Glutamatergic neuron (in vitro differentiated cells): ENCODE measurements around the gene HECTD4. TPM values are rescaled to one million over a fixed set of nuclear protein-coding genes. Genes with fewer than 3 reads are reported as not detected.
"Not testable (repeated sequence)": the region's sequence is repeated elsewhere in the genome, so short reads cannot be mapped to it uniquely, and the experiment has no call there.

Source experiments
- DNase-seq: peaks from one replicate; pipeline ENCODE4 v3.0.0; 2022
- H3K27ac Mint-ChIP-seq: one replicate; pipeline ENCODE4 v1.8.0; 2020; ENCODE audit warnings: mild to moderate bottlenecking, mixed read lengths, inconsistent platforms; ENCODE audit not compliant: unreplicated experiment
- H3K27me3 Mint-ChIP-seq: one replicate; pipeline ENCODE4 v1.8.0; 2020; ENCODE audit warnings: mild to moderate bottlenecking, moderate library complexity, mixed read lengths, inconsistent platforms; ENCODE audit not compliant: unreplicated experiment
- H3K36me3 Mint-ChIP-seq: one replicate; pipeline ENCODE4 v1.8.0; 2020; ENCODE audit warnings: mild to moderate bottlenecking, mixed read lengths, inconsistent platforms; ENCODE audit not compliant: unreplicated experiment
- H3K4me1 Mint-ChIP-seq: one replicate; pipeline ENCODE4 v1.8.0; 2020; ENCODE audit warnings: mild to moderate bottlenecking, low read depth, mixed read lengths, inconsistent platforms; ENCODE audit not compliant: unreplicated experiment
- H3K4me3 Mint-ChIP-seq: one replicate; pipeline ENCODE4 v1.8.0; 2020; ENCODE audit warnings: mild to moderate bottlenecking, mixed read lengths, inconsistent platforms; ENCODE audit not compliant: unreplicated experiment
- H3K9me3 Mint-ChIP-seq: one replicate; pipeline ENCODE4 v1.8.0; 2020; ENCODE audit warnings: mild to moderate bottlenecking, moderate library complexity, mixed read lengths, inconsistent platforms; ENCODE audit not compliant: unreplicated experiment
- total RNA-seq: library from RNA; stranded (reverse); fragmentation: NEBNext Ultra II Directional; extraction: Animal tissue kit (Norgen Biotek cat#: 25700); gene quantifications from one replicate; pipeline ENCODE4 v1.2.1, GENCODE V29; 2021; ENCODE audit not compliant: unreplicated experiment
- TF ChIP-seq, protein P1 (sequence below): fragments of 200-600 bp; sonication (generic); IDR thresholded peaks from one replicate; pipeline ENCODE4 v1.5.0; 2021; ENCODE audit not compliant: partially characterized antibody, unreplicated experiment

Gene HECTD4
- total RNA-seq, 1 donor from 2014 or later: 261 TPM

DNA sequence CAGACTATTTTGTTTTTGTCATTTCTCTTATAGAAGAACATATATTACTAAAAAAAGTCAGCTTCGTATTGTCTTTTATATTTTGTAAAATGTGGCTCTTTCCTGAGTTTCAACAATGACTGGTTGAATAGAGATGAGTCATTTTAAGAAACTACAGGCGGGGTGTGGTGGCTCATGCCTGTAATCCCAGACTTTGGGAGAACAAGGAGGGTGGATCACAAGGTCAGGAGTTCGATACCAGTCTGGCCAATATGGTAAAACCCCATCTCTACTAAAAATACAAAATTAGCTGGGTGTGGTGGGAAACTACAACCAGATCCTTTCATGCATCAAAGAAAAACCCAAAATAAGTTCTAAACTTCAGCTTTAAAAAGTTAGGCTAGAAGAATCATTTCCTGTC is 28.8 kb downstream of the HECTD4 start:
- H3K4me3 Mint-ChIP-seq: no peak overlapping the region
- H3K27me3 Mint-ChIP-seq: peaks cover 1% of the 10 kb centered on the region
- H3K36me3 Mint-ChIP-seq: no peaks in the 10 kb centered on the region
- TF ChIP-seq, protein P1, sequence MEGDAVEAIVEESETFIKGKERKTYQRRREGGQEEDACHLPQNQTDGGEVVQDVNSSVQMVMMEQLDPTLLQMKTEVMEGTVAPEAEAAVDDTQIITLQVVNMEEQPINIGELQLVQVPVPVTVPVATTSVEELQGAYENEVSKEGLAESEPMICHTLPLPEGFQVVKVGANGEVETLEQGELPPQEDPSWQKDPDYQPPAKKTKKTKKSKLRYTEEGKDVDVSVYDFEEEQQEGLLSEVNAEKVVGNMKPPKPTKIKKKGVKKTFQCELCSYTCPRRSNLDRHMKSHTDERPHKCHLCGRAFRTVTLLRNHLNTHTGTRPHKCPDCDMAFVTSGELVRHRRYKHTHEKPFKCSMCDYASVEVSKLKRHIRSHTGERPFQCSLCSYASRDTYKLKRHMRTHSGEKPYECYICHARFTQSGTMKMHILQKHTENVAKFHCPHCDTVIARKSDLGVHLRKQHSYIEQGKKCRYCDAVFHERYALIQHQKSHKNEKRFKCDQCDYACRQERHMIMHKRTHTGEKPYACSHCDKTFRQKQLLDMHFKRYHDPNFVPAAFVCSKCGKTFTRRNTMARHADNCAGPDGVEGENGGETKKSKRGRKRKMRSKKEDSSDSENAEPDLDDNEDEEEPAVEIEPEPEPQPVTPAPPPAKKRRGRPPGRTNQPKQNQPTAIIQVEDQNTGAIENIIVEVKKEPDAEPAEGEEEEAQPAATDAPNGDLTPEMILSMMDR: no peak
- peaks cover 19% of the 10 kb centered on the region for H3K4me1 Mint-ChIP-seq
- no peak overlapping the region for H3K27ac Mint-ChIP-seq
- peaks cover 5% of the 10 kb centered on the region for H3K9me3 Mint-ChIP-seq
- DNase-seq: no peak

GRCh38 chr12:112352921-112353320 is 29.3 kb downstream of the HECTD4 start:
- Mint-ChIP-seq H3K4me3 (no peak overlapping the region), H3K27me3 (peaks cover 1% of the 10 kb centered on the region), H3K4me1 (peaks cover 20% of the 10 kb centered on the region), H3K36me3 (no peaks in the 10 kb centered on the region), H3K27ac (no peak overlapping the region), H3K9me3 (peaks cover 5% of the 10 kb centered on the region)
- DNase-seq: no peak
- TF ChIP-seq, protein P1: no peak

GRCh38 chr12:112350593-112351592 is 31.3 kb downstream of the HECTD4 start:
- Mint-ChIP-seq H3K9me3 (peaks cover 3% of the 10 kb centered on the region), H3K36me3 (no peaks in the 10 kb centered on the region), H3K4me1 (peaks cover 21% of the 10 kb centered on the region), H3K4me3 (no peak overlapping the region), H3K27ac (peak overlapping the region; percentile 45), H3K27me3 (no peaks in the 10 kb centered on the region)
- DNase-seq: no peak
- TF ChIP-seq, protein P1: no peak

- H3K27ac Mint-ChIP-seq: peak overlapping the region; percentile 4
- no peaks in the 10 kb centered on the region for H3K27me3 Mint-ChIP-seq
- TF ChIP-seq, protein P1: no peak
- no peak overlapping the region for H3K4me3 Mint-ChIP-seq
- H3K36me3 Mint-ChIP-seq: no peaks in the 10 kb centered on the region
- peaks cover 3% of the 10 kb centered on the region for H3K9me3 Mint-ChIP-seq
- no peak for DNase-seq
- peaks cover 21% of the 10 kb centered on the region for H3K4me1 Mint-ChIP-seq
Observed at GRCh38 chr12:112349431-112349830, 32.8 kb downstream of the HECTD4 start.

- not testable (repeated sequence) for H3K9me3 Mint-ChIP-seq, H3K4me3 Mint-ChIP-seq, H3K36me3 Mint-ChIP-seq, DNase-seq, H3K27me3 Mint-ChIP-seq, H3K27ac Mint-ChIP-seq
- H3K4me1 Mint-ChIP-seq: peaks cover 23% of the 10 kb centered on the region
Observed at GRCh38 chr12:112348926-112349325, 33.3 kb downstream of the HECTD4 start.
